PC-9 (cell line): ENCODE data around the gene MAP2K4.

ENCODE experiments used
- CTCF ChIP-seq: fragments of 200-600 bp; sonication (generic); conservative IDR thresholded peaks from 2 replicates; pipeline ENCODE4 v1.6.1; 2017; ENCODE audit warnings: mixed run types, antibody characterized with exemption, mild to moderate bottlenecking, moderate library complexity
- EZH2 ChIP-seq: fragments of 200-600 bp; sonication (generic); IDR thresholded peaks from 2 replicates; pipeline ENCODE4 v1.8.0; 2017; ENCODE audit warnings: antibody characterized with exemption, low read depth

- TF ChIP-seq CTCF (no peak), EZH2 (no peak)
Observed at GRCh38 chr17:12128946-12129345, 108.3 kb downstream of the MAP2K4 start.
